Suppressor macrophage treated with lipopolysaccharide for 4 hours (primary cell): ENCODE data around the gene OR7A17.

Experiments
- DNase-seq: peaks from one replicate; pipeline ENCODE4 v3.0.0-alpha.2; 2020

OR7A17 gene

GRCh38 chr19:14886032-14886431 lies at the start of gene OR7A17:
Gene OR7A17 (minus strand): TSS chr19:14886132. CDS start chr19:14881355, 4,777 bp downstream.
- no peak for DNase-seq

- DNase-seq: no peak
Observed at GRCh38 chr19:14933506-14933905, 47.6 kb upstream of the OR7A17 start.

GRCh38 chr19:14916848-14917247 lies 30.9 kb upstream of the OR7A17 start:
- no peak for DNase-seq

GRCh38 chr19:14915116-14915515 lies 29.2 kb upstream of the OR7A17 start:
- no peak for DNase-seq

GRCh38 chr19:14906711-14907110 lies 20.8 kb upstream of the OR7A17 start:
- DNase-seq: no peak

- DNase-seq: no peak
Observed at GRCh38 chr19:14901675-14902260, 15.8 kb upstream of the OR7A17 start.

- peak; percentile 23 for DNase-seq
Observed at GRCh38 chr19:14890643-14891379, 4.9 kb upstream of the OR7A17 start.

GRCh38 chr19:14889994-14890642 lies 4.2 kb upstream of the OR7A17 start:
- DNase-seq: peak; percentile 21

- peak; percentile 66 for DNase-seq
Observed at GRCh38 chr19:14871619-14872230, 14.2 kb downstream of the OR7A17 start.

- no peak for DNase-seq
Observed at GRCh38 chr19:14868497-14868896, 17.4 kb downstream of the OR7A17 start.

GRCh38 chr19:14848822-14849221 lies 37.1 kb downstream of the OR7A17 start, which contains the start of gene OR7A10:
Gene OR7A10 (minus strand): TSS chr19:14848922. CDS start chr19:14841877, 7,045 bp downstream.
- no peak for DNase-seq

- DNase-seq: no peak
Observed at GRCh38 chr19:14843578-14843977, 42.4 kb downstream of the OR7A17 start.

- no peak for DNase-seq
Observed at GRCh38 chr19:14843169-14843568, 42.8 kb downstream of the OR7A17 start.

GRCh38 chr19:14840206-14840605 lies 45.7 kb downstream of the OR7A17 start:
- DNase-seq: no peak

- no peak for DNase-seq
Observed at GRCh38 chr19:14837391-14837790, 48.5 kb downstream of the OR7A17 start.

- no peak for DNase-seq
Observed at GRCh38 chr19:14835011-14835410, 50.9 kb downstream of the OR7A17 start, which contains the start of the genes OR7A5 and OR7C1. Gene OR7A5 (minus strand): TSS chr19:14835185. CDS start chr19:14828241, 6,944 bp downstream. Gene OR7C1 (minus strand): TSS chr19:14835185. CDS start chr19:14800136, 35,049 bp downstream.

- peak; percentile 3 for DNase-seq
Observed at GRCh38 chr19:14830702-14831101, 55.2 kb downstream of the OR7A17 start.
